Tibial nerve (tissue), 4 donors: ENCODE measurements around the gene YAE1.

Experiments used
- EP300 ChIP-seq, 2 donors: sonication (generic); formaldehyde crosslinking; IDR thresholded peaks; one replicate each; pipeline ENCODE4 v1.6.1; 2017; ENCODE audit warnings: antibody characterized with exemption in 2 of 2, mild to moderate bottlenecking in 1 of 2
- POLR2A ChIP-seq, 2 donors: fragments of 450-650 bp; IDR thresholded peaks; one replicate each; pipeline ENCODE4 v1.6.1; 2017; ENCODE audit warnings: antibody characterized with exemption in 2 of 2, mild to moderate bottlenecking in 2 of 2, moderate library complexity in 2 of 2
- TF ChIP-seq, protein P1 (sequence below), 5 experiments: fragments of 200-600 bp in 3 of 5; fragments of 450-650 bp in 2 of 5; sonication (generic) in 3 of 5; IDR thresholded peaks; one replicate each; pipeline ENCODE4 v1.5.1; 2016 to 2019; ENCODE audit warnings: antibody characterized with exemption in 5 of 5, mild to moderate bottlenecking in 3 of 5, moderate library complexity in 2 of 5

GRCh38 chr7:39527296-39527695, 38.9 kb upstream of the YAE1 start:
- TF ChIP-seq, protein P1, sequence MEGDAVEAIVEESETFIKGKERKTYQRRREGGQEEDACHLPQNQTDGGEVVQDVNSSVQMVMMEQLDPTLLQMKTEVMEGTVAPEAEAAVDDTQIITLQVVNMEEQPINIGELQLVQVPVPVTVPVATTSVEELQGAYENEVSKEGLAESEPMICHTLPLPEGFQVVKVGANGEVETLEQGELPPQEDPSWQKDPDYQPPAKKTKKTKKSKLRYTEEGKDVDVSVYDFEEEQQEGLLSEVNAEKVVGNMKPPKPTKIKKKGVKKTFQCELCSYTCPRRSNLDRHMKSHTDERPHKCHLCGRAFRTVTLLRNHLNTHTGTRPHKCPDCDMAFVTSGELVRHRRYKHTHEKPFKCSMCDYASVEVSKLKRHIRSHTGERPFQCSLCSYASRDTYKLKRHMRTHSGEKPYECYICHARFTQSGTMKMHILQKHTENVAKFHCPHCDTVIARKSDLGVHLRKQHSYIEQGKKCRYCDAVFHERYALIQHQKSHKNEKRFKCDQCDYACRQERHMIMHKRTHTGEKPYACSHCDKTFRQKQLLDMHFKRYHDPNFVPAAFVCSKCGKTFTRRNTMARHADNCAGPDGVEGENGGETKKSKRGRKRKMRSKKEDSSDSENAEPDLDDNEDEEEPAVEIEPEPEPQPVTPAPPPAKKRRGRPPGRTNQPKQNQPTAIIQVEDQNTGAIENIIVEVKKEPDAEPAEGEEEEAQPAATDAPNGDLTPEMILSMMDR (IDR thresholded peaks at IDR 0.05), result no peak
- TF ChIP-seq EP300 (IDR thresholded peaks at IDR 0.05), result no peak
- no peak for TF ChIP-seq POLR2A (IDR thresholded peaks at IDR 0.05)
